Transverse colon (tissue), 3 donors: ENCODE results near the gene GAS7.

Experiments
- EP300 ChIP-seq: sonication (generic); formaldehyde crosslinking; IDR thresholded peaks from one replicate; pipeline ENCODE4 v1.6.1; 2017; ENCODE audit warnings: antibody characterized with exemption, low read depth
- TF ChIP-seq, protein P1 (sequence below), 5 experiments: fragments of 200-600 bp in 3 of 5; fragments of 450-650 bp in 2 of 5; sonication (generic) in 3 of 5; IDR thresholded peaks; 1 replicate in 2 of 5; 2 replicates in 3 of 5; pipeline ENCODE4 v1.5.1; 2016 to 2017; ENCODE audit warnings: antibody characterized with exemption in 5 of 5, inconsistent platforms in 3 of 5, mild to moderate bottlenecking in 2 of 5, moderate library complexity in 1 of 5

DNA sequence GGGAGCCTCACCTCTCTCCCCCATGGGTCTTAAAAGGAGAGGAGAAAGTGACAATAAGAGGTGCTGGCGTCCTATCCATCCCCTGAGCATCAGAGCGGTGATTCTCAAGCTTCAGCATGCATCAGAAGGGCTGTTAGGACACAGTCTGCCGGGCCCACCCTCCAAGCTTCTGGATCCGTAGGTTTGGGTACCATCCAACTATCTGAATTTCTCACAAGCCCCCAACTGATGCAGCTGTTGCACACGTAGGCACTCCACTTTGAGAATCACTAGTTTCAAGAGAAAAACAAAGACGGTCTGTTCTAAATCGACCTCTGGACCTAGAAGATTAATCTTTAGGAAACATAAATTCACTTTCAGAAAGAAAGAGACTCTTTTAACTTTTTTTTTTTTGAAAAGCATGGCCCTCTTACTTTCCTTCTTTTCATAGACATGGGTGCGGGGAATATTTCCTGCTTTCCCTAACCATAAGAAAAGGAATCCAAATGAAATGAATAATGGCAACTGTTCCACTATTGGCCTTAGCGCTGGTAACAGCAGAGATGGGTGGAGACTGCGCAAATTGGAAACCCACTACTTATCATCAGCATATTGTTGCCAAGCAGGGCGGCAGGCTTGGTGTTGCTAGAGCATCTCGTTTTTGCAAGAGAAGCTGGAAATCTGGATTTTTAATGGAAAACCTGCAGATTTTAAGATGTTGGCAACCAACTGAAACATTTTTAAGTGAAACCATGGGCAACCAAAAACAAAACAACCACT, 144.4 kb downstream of the GAS7 start:
- TF ChIP-seq, protein P1, sequence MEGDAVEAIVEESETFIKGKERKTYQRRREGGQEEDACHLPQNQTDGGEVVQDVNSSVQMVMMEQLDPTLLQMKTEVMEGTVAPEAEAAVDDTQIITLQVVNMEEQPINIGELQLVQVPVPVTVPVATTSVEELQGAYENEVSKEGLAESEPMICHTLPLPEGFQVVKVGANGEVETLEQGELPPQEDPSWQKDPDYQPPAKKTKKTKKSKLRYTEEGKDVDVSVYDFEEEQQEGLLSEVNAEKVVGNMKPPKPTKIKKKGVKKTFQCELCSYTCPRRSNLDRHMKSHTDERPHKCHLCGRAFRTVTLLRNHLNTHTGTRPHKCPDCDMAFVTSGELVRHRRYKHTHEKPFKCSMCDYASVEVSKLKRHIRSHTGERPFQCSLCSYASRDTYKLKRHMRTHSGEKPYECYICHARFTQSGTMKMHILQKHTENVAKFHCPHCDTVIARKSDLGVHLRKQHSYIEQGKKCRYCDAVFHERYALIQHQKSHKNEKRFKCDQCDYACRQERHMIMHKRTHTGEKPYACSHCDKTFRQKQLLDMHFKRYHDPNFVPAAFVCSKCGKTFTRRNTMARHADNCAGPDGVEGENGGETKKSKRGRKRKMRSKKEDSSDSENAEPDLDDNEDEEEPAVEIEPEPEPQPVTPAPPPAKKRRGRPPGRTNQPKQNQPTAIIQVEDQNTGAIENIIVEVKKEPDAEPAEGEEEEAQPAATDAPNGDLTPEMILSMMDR (IDR thresholded peaks at IDR 0.05), result no peak
- no peak for TF ChIP-seq EP300
